ENCODE data around the gene MRPL16. TPM values are rescaled to one million over a fixed set of nuclear protein-coding genes. Genes with fewer than 3 reads are reported as not detected.
A peak's percentile ranks its signal among the peaks of the same experiment; 100 is the strongest.

The MRPL16 gene
- total and polyA plus RNA-seq, 8 donors = 8.8 to 65.4 (median 41.1) TPM

GRCh38 chr11:59782080-59782479 is 28.5 kb downstream of the MRPL16 start:
- no peak for DNase-seq
- 69 to 85% (median 82%) methylated on average over 2 of the region's 2 CpGs for WGBS, 5 donors
- intact Hi-C loops (cut with DNase I; ENCODE audit: low total_unique reads) = no loop called here
- TF ChIP-seq EP300 (IDR thresholded peaks at IDR 0.05) (no peak), CTCF (IDR thresholded peaks at IDR 0.05) (no peak), POLR2AphosphoS5 (IDR thresholded peaks at IDR 0.05) (no peak), POLR2A (IDR thresholded peaks at IDR 0.05) (no peak)
- Histone ChIP-seq H3K4me1 (peaks cover 22 to 31% (median 28%) of the 10 kb centered on the region in 4 donors), H3K9me3 (no peaks in the 10 kb centered on the region), H3K27me3 (no peaks in the 10 kb centered on the region), H3K4me3 (no peak overlapping the region), H3K36me3 (peaks cover 0 to 26% (median 16%) of the 10 kb centered on the region in 4 donors), H3K27ac (no peak overlapping the region)

DNA sequence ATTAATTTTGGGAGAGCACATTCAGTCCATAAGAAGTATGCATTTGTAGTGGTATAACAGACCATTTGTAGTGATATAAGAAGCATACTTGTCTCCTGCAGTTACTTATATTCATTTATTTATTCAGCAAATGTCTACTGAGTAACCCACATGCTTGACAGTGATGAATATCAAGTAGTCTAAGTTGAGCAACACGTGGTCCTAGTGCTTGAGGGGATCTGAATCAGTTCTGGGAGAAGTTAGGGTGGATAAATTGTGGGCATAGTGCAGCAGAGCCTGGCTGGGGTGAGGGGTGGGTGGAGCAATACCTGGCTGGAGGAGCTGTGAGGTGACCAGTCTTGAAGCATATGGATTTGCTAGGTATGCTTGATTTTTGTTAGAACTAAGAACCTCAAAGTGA is 31.1 kb downstream of the MRPL16 start:
- Histone ChIP-seq H3K27me3 (no peaks in the 10 kb centered on the region), H3K27ac (no peak overlapping the region), H3K4me1 (peaks cover 17 to 34% (median 26%) of the 10 kb centered on the region in 4 donors), H3K4me3 (no peak overlapping the region), H3K36me3 (peaks cover 8 to 41% (median 30%) of the 10 kb centered on the region in 4 donors), H3K9me3 (no peaks in the 10 kb centered on the region)
- WGBS, 5 donors = 23 to 49% (median 35%) methylated on average over 1 of the region's 1 CpG
- DNase-seq = no peak
- intact Hi-C loops (cut with DNase I; ENCODE audit: low total_unique reads) = no loop called here
- TF ChIP-seq POLR2AphosphoS5 (IDR thresholded peaks at IDR 0.05) = no peak
- no peak for TF ChIP-seq POLR2A (IDR thresholded peaks at IDR 0.05)
- no peak for TF ChIP-seq EP300 (IDR thresholded peaks at IDR 0.05)
- TF ChIP-seq CTCF (IDR thresholded peaks at IDR 0.05) = no peak

DNA sequence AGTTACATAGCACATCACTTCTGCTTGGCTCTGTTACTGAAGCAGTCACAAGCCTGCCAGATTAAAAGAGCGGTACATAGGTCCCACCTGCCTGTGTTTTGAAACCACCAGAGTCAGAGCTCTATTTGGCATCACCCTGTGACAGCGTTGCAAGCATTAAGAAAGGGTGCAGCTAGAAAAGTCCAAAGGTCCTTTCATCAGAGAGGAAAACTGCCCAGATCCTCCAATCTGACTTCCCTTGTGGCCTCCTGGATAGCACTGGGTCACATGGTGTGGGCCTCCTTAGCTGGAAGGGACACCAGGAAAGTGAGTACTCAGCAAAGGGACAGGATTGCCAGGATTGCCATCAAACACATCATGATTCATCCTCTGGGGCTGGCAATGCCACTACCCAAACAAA is 32.5 kb downstream of the MRPL16 start:
- Histone ChIP-seq H3K4me3 (no peak overlapping the region), H3K36me3 (peaks cover 15 to 48% (median 41%) of the 10 kb centered on the region in 4 donors), H3K27ac (peak overlapping the region; percentile 7 to 70 (median 35)), H3K9me3 (no peaks in the 10 kb centered on the region), H3K4me1 (peaks cover 17 to 40% (median 25%) of the 10 kb centered on the region in 4 donors), H3K27me3 (no peaks in the 10 kb centered on the region)
- intact Hi-C loops (cut with DNase I; ENCODE audit: low total_unique reads) = no loop called here
- peak in 2 of 3 donors; percentile 53 to 69 for TF ChIP-seq POLR2AphosphoS5 (IDR thresholded peaks at IDR 0.05)
- no peak for TF ChIP-seq POLR2A (IDR thresholded peaks at IDR 0.05)
- 32 to 50% (median 40%) methylated on average over 2 of the region's 2 CpGs for WGBS, 5 donors
- peak; percentile 52 to 78 for DNase-seq

GRCh38 chr11:59777104-59777503 is 33.5 kb downstream of the MRPL16 start:
- peaks cover 15 to 48% (median 41%) of the 10 kb centered on the region in 4 donors for H3K36me3 ChIP-seq
- H3K27ac ChIP-seq = peak overlapping the region in 4 of 5 donors; percentile 7 to 70 (median 46)
- intact Hi-C loops (cut with DNase I; ENCODE audit: low total_unique reads) = no loop called here
- H3K4me3 ChIP-seq = no peak overlapping the region
- no peaks in the 10 kb centered on the region for H3K27me3 ChIP-seq
- no peaks in the 10 kb centered on the region for H3K9me3 ChIP-seq
- H3K4me1 ChIP-seq = peaks cover 22 to 50% (median 32%) of the 10 kb centered on the region in 4 donors
- TF ChIP-seq POLR2AphosphoS5 (IDR thresholded peaks at IDR 0.05) (no peak), CTCF (IDR thresholded peaks at IDR 0.05) (no peak), EP300 (IDR thresholded peaks at IDR 0.05) (no peak), POLR2A (IDR thresholded peaks at IDR 0.05) (no peak)
- 81 to 89% (median 83%) methylated on average over 5 of the region's 5 CpGs for WGBS, 5 donors
- no peak for DNase-seq
